ENCODE results near the gene RAB26. TPM values are rescaled to one million over a fixed set of nuclear protein-coding genes. Genes with fewer than 3 reads are reported as not detected.

The RAB26 gene
- total and polyA plus RNA-seq, 2 of the 13 experiments (the other 11 are each of a cell fraction or from before 2014, with no cell fraction given) = 0.86 to 3.6 TPM

DNA sequence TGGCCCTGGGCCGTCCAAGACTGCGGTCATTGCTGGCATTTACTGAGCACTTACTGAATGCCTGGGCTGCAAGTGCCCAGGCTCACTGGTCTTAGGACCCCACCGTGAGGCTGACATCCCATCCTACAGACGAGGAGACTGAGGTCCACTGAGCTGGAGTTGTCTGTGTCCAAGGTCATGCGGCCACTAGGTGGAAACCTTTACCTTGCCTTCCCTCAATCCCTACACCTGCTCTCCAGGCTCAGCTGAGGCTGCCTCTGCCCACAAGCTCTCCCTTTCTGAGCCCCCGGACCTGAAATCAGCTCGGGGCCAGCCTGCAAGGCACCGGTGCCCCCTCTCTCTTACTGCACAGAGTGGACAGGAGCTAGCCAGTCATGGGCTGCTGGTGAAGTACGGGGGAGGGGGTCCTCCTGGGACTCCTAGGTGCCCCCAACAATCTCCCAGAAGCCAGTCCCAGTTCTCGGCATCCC, 46.5 kb downstream of the RAB26 start (continued):
- TF ChIP-seq, protein P1, sequence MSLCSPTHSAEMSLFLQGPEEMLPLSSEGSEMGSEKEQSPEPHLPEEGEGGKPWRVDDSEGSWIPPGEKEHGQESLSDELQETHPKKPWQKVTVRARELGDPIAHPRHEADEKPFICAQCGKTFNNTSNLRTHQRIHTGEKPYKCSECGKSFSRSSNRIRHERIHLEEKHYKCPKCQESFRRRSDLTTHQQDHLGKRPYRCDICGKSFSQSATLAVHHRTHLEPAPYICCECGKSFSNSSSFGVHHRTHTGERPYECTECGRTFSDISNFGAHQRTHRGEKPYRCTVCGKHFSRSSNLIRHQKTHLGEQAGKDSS (CRISPR knock-in tag; IDR thresholded peaks at IDR 0.05; ENCODE audit: borderline replicate concordance, low read depth) = 0 out of 2 replicates have a peak, but pooled peaks have one; percentile 39
- TF ChIP-seq HOXA3 (CRISPR knock-in tag; IDR thresholded peaks at IDR 0.05) (peak; percentile 61; the same call in 1 of the 2 replicates), SMC3 (IDR thresholded peaks at IDR 0.05; ENCODE audit: low read length) (peak; percentile 36; the same call in 1 of the 2 replicates), ZMYM3 (CRISPR knock-in tag; IDR thresholded peaks at IDR 0.05) (peak; percentile 100), HNRNPUL1 (IDR thresholded peaks at IDR 0.05; ENCODE audit: low read depth, low read length) (no peak), MXI1 (IDR thresholded peaks at IDR 0.05; ENCODE audit: borderline replicate concordance, low read depth, low read length) (peak; percentile 16; the same call in 1 of the 3 replicates), ONECUT2 (CRISPR knock-in tag; IDR thresholded peaks at IDR 0.05) (no peak), SPEN (CRISPR knock-in tag; IDR thresholded peaks at IDR 0.05; ENCODE audit: low read depth) (peak; percentile 32; the same call in 1 of the 2 replicates), ZNF225 (CRISPR knock-in tag; IDR thresholded peaks at IDR 0.05) (no peak), SAP130 (CRISPR knock-in tag; IDR thresholded peaks at IDR 0.05; ENCODE audit: low read depth) (peak; percentile 54; the same call in 1 of the 2 replicates), ZMYM2 (CRISPR knock-in tag; IDR thresholded peaks at IDR 0.05) (peak; percentile 91), EED (CRISPR knock-in tag; IDR thresholded peaks at IDR 0.05) (no peak), ATRX (CRISPR knock-in tag; IDR thresholded peaks at IDR 0.05; ENCODE audit: borderline replicate concordance) (no peak), ZNF605 (CRISPR knock-in tag; IDR thresholded peaks at IDR 0.05) (0 out of 2 replicates have a peak, but pooled peaks have one; percentile 13), SP4 (CRISPR knock-in tag; IDR thresholded peaks at IDR 0.05) (no peak), ZNF263 (CRISPR knock-in tag; IDR thresholded peaks at IDR 0.05) (0 out of 2 replicates have a peak, but pooled peaks have one; percentile 22), NONO (IDR thresholded peaks at IDR 0.05) (no peak), NONO (CRISPR knock-in tag; conservative IDR thresholded peaks at IDR 0.05) (peak; percentile 34; the same call in 1 of the 2 replicates), HDAC1 (CRISPR knock-in tag; IDR thresholded peaks at IDR 0.05) (peak; percentile 27; the same call in 1 of the 2 replicates), DNMT1 (CRISPR knock-in tag; IDR thresholded peaks at IDR 0.05) (0 out of 2 replicates have a peak, but pooled peaks have one; percentile 50), TAF15 (IDR thresholded peaks at IDR 0.05; ENCODE audit: low read depth, low read length, poor library complexity, severe bottlenecking) (no peak), KDM5A (IDR thresholded peaks at IDR 0.05; ENCODE audit: borderline replicate concordance, low read length) (no peak), MED1 (CRISPR knock-in tag; IDR thresholded peaks at IDR 0.05) (peak; percentile 53; the same call in 1 of the 2 replicates), ARNT (IDR thresholded peaks at IDR 0.05) (no peak), ELF1 (CRISPR knock-in tag; IDR thresholded peaks at IDR 0.05) (0 out of 2 replicates have a peak, but pooled peaks have one; percentile 24), ZNF546 (CRISPR knock-in tag; conservative IDR thresholded peaks at IDR 0.05) (no peak)
- TF ChIP-seq, protein P2, sequence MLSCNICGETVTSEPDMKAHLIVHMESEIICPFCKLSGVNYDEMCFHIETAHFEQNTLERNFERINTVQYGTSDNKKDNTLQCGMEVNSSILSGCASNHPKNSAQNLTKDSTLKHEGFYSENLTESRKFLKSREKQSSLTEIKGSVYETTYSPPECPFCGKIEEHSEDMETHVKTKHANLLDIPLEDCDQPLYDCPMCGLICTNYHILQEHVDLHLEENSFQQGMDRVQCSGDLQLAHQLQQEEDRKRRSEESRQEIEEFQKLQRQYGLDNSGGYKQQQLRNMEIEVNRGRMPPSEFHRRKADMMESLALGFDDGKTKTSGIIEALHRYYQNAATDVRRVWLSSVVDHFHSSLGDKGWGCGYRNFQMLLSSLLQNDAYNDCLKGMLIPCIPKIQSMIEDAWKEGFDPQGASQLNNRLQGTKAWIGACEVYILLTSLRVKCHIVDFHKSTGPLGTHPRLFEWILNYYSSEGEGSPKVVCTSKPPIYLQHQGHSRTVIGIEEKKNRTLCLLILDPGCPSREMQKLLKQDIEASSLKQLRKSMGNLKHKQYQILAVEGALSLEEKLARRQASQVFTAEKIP (CRISPR knock-in tag; IDR thresholded peaks at IDR 0.05; ENCODE audit: borderline replicate concordance) = no peak
- TF ChIP-seq, protein P3, sequence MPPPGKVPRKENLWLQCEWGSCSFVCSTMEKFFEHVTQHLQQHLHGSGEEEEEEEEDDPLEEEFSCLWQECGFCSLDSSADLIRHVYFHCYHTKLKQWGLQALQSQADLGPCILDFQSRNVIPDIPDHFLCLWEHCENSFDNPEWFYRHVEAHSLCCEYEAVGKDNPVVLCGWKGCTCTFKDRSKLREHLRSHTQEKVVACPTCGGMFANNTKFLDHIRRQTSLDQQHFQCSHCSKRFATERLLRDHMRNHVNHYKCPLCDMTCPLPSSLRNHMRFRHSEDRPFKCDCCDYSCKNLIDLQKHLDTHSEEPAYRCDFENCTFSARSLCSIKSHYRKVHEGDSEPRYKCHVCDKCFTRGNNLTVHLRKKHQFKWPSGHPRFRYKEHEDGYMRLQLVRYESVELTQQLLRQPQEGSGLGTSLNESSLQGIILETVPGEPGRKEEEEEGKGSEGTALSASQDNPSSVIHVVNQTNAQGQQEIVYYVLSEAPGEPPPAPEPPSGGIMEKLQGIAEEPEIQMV (CRISPR knock-in tag; IDR thresholded peaks at IDR 0.05; ENCODE audit: low read depth) = 0 out of 2 replicates have a peak, but pooled peaks have one; percentile 45
